BLaER1 treated with 17β-estradiol and CSF1 and Interleukin-3, amounts not matched to agents 10 nM and 100 nM (cell line): ENCODE results near the gene TMEM100.

Experiments
- H3K27ac ChIP-seq, 11 experiments: shearing (Covaris generic); formaldehyde crosslinking; 2 replicates each; pipeline ENCODE4 v1.8.1; 2022
- H3K27me3 ChIP-seq, 11 experiments: shearing (Covaris generic); formaldehyde crosslinking; 2 replicates each; pipeline ENCODE4 v1.8.1; 2022
- H3K36me3 ChIP-seq, 11 experiments: shearing (Covaris generic); formaldehyde crosslinking; 2 replicates each; pipeline ENCODE4 v1.8.1; 2022
- H3K4me1 ChIP-seq, 10 experiments: shearing (Covaris generic); formaldehyde crosslinking; 2 replicates each; pipeline ENCODE4 v1.8.1; 2022
- H3K4me2 ChIP-seq, 11 experiments: shearing (Covaris generic); formaldehyde crosslinking; 2 replicates each; pipeline ENCODE4 v1.8.1; 2022
- H3K4me3 ChIP-seq, 10 experiments: shearing (Covaris generic); formaldehyde crosslinking; 2 replicates each; pipeline ENCODE4 v1.8.1; 2022
- H3K9ac ChIP-seq, 11 experiments: shearing (Covaris generic); formaldehyde crosslinking; 2 replicates each; pipeline ENCODE4 v1.8.1; 2022
- H3K9me3 ChIP-seq, 11 experiments: shearing (Covaris generic); formaldehyde crosslinking; replicated peaks in 1 of 11; 2 replicates each; pipeline ENCODE4 v1.8.1; 2022
- H4K20me1 ChIP-seq, 11 experiments: shearing (Covaris generic); formaldehyde crosslinking; 2 replicates each; pipeline ENCODE4 v1.8.1; 2022
- Cebpa-rat ChIP-seq, 11 experiments: shearing (Covaris generic); IDR thresholded peaks; 2 replicates each; pipeline ENCODE4 v1.8.1; 2022

The TMEM100 gene

DNA sequence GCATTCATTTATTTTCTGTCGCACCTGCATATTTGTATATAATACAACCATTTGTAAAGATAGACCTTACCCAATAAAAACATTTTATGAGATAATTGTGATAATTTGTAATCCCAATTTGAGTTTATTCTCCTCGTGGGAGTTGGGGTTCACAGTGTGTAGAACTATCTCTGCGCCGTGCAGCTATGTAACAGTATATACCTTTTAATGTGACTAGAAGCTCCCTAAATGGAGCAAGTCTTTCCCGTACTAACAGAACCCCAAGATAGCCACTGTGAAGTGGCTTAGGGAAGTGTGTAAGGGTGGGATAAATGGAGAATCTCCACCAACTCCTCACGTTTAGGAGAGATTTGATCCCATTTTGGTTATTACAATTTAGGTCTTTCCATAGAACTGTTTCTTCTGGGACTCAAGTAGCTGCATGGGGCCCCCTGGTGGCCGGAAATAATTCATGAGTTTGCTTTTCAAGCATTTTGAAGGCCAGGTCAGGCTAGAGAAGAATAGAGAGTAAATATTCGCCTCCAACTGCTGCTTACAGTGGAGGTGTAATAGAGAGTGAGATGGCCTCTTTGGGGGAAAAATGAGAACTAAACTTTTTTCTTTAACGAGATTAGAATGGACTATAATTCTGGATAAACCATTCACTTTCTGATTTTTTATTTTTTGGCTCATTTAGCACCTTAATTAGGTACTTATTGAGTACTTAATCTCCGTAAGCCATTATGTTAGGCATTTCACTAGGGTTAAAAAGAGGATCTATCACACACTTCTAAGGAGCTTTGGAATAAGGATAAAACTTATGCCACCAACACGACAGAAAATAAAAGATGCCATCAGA, 4.5 kb downstream of the TMEM100 start:
- Histone ChIP-seq H3K27me3 (peaks cover 0 to 6% (median 0%) of the 10 kb centered on the region in 11 experiments; a peak in 1 of 22 replicates), H3K4me3 (no peak overlapping the region), H3K9me3 (0 out of 22 replicates have a peak, but pooled peaks cover 0 to 6% (median 0%) of the 10 kb centered on the region in 11 experiments), H4K20me1 (no peaks in the 10 kb centered on the region), H3K4me2 (no peak overlapping the region), H3K9ac (no peak overlapping the region), H3K4me1 (peaks cover 25 to 35% (median 29%) of the 10 kb centered on the region in 10 experiments), H3K27ac (no peak overlapping the region), H3K36me3 (no peaks in the 10 kb centered on the region)
- no peak for TF ChIP-seq Cebpa-rat (IDR thresholded peaks at IDR 0.05)

DNA sequence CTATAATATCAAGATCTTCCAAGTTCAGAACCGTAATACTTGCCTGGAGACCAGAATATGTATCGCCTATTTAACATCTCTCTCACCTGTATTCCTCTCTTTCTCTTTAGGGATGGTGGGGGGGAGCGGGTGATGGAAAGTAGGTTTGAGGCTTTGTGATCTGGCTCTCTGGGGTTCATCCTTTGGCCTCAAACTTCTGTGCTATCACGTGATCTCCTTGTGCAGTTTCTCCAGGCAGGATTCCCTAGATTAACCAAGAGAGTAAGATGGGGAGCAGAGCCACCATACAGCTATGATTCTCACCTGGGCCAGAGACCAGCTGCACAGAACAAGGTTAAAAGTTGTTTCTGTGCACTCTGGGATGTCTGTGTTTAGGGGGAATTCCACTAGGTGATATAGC, 5.2 kb downstream of the TMEM100 start:
- H3K9me3 ChIP-seq, result 0 out of 22 replicates have a peak, but pooled peaks cover 0 to 6% (median 0%) of the 10 kb centered on the region in 11 experiments
- peaks cover 19 to 28% (median 23%) of the 10 kb centered on the region in 10 experiments for H3K4me1 ChIP-seq
- no peak for TF ChIP-seq Cebpa-rat (IDR thresholded peaks at IDR 0.05)
- no peaks in the 10 kb centered on the region for H3K36me3 ChIP-seq
- no peak overlapping the region for H3K9ac ChIP-seq
- H3K4me2 ChIP-seq, result no peak overlapping the region
- no peak overlapping the region for H3K27ac ChIP-seq
- no peak overlapping the region for H3K4me3 ChIP-seq
- H3K27me3 ChIP-seq, result peaks cover 0 to 6% (median 0%) of the 10 kb centered on the region in 11 experiments; a peak in 1 of 22 replicates
- no peaks in the 10 kb centered on the region for H4K20me1 ChIP-seq

DNA sequence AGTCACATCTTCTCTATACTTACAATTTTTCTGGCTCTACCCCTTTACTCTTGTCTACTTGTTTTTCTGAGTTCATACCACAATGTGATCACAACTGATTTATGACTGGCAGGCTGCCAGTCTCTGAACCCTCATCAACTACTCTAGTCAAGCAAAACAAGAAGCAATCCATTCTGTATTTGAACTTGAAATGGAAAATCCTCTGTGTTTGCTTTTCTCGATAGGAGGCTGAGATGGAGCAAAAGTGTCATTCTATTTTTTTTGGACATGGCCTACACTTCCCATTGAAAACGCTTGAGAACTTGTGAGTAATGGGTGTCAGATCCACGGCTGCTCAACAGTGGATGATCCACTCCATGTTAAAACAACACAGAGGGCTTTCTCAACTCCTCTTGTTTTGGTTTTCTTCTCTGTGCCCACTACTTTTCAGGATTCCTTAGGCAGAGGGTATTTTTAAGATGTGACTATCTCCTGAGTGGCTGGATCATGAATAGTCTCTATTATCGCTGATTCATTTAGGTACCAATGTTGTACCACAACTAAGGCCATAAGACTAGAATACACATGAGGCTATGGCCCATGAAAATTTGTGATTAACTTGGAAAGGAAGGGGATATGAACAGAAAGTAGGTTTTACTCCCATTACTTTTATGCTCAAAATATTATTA, 11.7 kb downstream of the TMEM100 start:
- H4K20me1 ChIP-seq, result no peaks in the 10 kb centered on the region
- no peaks in the 10 kb centered on the region for H3K36me3 ChIP-seq
- no peak overlapping the region for H3K4me3 ChIP-seq
- peaks cover 0 to 7% (median 0%) of the 10 kb centered on the region in 11 experiments; a peak in 2 of 22 replicates for H3K9me3 ChIP-seq
- H3K27ac ChIP-seq, result peak overlapping the region in 3 of 11 experiments; percentile 18 to 49 (median 24); a peak in 4 of 22 replicates
- peaks cover 0 to 30% (median 14%) of the 10 kb centered on the region in 10 experiments; a peak in 15 of 20 replicates for H3K4me1 ChIP-seq
- H3K9ac ChIP-seq, result no peak overlapping the region
- peak overlapping the region in 8 of 11 experiments; percentile 0 to 49 (median 44); a peak in 14 of 22 replicates for H3K4me2 ChIP-seq
- no peak for TF ChIP-seq Cebpa-rat (IDR thresholded peaks at IDR 0.05)
- H3K27me3 ChIP-seq, result no peaks in the 10 kb centered on the region

DNA sequence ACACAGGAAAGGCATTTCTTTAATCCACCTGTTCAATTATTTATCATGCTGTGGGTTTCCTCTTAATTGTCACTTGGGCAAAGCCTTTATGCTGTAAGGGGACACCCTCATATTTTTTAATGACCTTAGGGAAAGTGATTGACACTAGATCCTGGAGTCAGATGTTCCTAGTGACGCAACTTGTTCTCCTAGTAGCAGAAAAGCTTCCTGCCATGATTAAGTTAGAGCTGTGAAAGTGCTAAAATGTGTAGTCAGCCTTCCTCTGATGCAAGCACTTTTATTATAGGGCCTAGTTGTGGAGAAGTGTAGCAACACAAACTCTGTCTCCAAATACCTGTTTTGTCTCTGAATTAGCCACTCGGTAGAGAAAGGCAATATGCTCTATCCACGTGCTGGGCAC, 12.3 kb downstream of the TMEM100 start:
- Histone ChIP-seq H3K4me3 (no peak overlapping the region), H3K9ac (no peak overlapping the region), H4K20me1 (no peaks in the 10 kb centered on the region), H3K27ac (peak overlapping the region in 2 of 11 experiments; percentile 18 to 49; a peak in 4 of 22 replicates), H3K9me3 (peaks cover 0 to 8% (median 0%) of the 10 kb centered on the region in 11 experiments; a peak in 6 of 22 replicates), H3K4me1 (peaks cover 0 to 33% (median 17%) of the 10 kb centered on the region in 10 experiments; a peak in 15 of 20 replicates), H3K36me3 (no peaks in the 10 kb centered on the region), H3K4me2 (peak overlapping the region in 8 of 11 experiments; percentile 0 to 49 (median 44); a peak in 15 of 22 replicates), H3K27me3 (no peaks in the 10 kb centered on the region)
- peak in 1 of 11 experiments; percentile 21; a peak in 1 of 22 replicates for TF ChIP-seq Cebpa-rat (IDR thresholded peaks at IDR 0.05)

DNA sequence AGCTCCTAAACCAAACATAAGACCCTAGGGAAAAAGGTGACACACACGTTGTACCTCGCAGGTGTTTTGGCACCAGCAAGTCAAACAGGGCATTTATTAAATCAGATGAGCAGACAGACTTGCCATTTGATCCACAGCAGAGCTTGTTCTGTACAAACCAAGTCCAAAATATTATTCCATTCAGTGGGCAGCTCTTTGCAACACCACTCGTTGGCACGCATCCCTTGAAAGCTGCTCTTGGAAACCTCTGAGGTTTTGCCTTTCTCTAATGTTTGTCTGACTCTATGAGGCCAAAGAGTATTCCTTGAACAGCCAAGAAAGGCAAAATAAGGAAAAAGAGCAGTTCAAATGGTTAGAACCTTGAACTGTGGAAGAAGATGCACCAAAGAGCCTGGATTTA, 12.7 kb downstream of the TMEM100 start:
- Histone ChIP-seq H3K4me2 (peak overlapping the region in 6 of 11 experiments; percentile 41 to 49 (median 44); a peak in 13 of 22 replicates), H3K36me3 (no peaks in the 10 kb centered on the region), H3K4me1 (peaks cover 0 to 30% (median 17%) of the 10 kb centered on the region in 10 experiments; a peak in 15 of 20 replicates), H3K27ac (peak overlapping the region in 1 of 11 experiments; percentile 26; a peak in 1 of 22 replicates), H3K4me3 (no peak overlapping the region), H3K27me3 (no peaks in the 10 kb centered on the region), H3K9ac (no peak overlapping the region), H3K9me3 (peaks cover 0 to 9% (median 0%) of the 10 kb centered on the region in 11 experiments; a peak in 6 of 22 replicates), H4K20me1 (no peaks in the 10 kb centered on the region)
- TF ChIP-seq Cebpa-rat (IDR thresholded peaks at IDR 0.05), result no peak

DNA sequence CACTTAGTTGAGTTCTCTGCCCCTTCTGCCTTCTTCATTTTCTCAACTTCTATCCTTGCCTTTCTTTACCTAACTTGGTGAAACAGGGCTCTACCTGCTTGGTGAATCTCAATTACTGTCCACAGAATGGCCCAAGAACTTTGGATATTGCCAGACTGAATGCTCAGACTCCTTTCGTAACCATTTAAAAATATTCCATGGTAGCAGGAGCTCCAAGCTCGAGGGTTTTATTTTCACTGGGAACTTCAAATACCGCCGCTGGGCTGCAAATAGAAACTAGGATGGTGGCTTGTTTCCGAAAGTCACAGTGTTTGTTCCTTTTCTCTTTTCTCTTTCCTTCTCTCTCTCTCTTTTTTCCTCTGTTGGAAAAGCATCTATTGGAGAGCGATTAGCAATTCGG, 13.2 kb downstream of the TMEM100 start:
- no peak overlapping the region for H3K4me3 ChIP-seq
- no peaks in the 10 kb centered on the region for H3K36me3 ChIP-seq
- H4K20me1 ChIP-seq, result no peaks in the 10 kb centered on the region
- H3K27me3 ChIP-seq, result no peaks in the 10 kb centered on the region
- no peak overlapping the region for H3K9ac ChIP-seq
- H3K27ac ChIP-seq, result no peak overlapping the region
- peak overlapping the region in 2 of 11 experiments; percentile 44 to 49; a peak in 2 of 22 replicates for H3K4me2 ChIP-seq
- peaks cover 0 to 35% (median 19%) of the 10 kb centered on the region in 10 experiments; a peak in 16 of 20 replicates for H3K4me1 ChIP-seq
- no peak for TF ChIP-seq Cebpa-rat (IDR thresholded peaks at IDR 0.05)
- peaks cover 0 to 11% (median 0%) of the 10 kb centered on the region in 11 experiments; a peak in 6 of 22 replicates for H3K9me3 ChIP-seq

DNA sequence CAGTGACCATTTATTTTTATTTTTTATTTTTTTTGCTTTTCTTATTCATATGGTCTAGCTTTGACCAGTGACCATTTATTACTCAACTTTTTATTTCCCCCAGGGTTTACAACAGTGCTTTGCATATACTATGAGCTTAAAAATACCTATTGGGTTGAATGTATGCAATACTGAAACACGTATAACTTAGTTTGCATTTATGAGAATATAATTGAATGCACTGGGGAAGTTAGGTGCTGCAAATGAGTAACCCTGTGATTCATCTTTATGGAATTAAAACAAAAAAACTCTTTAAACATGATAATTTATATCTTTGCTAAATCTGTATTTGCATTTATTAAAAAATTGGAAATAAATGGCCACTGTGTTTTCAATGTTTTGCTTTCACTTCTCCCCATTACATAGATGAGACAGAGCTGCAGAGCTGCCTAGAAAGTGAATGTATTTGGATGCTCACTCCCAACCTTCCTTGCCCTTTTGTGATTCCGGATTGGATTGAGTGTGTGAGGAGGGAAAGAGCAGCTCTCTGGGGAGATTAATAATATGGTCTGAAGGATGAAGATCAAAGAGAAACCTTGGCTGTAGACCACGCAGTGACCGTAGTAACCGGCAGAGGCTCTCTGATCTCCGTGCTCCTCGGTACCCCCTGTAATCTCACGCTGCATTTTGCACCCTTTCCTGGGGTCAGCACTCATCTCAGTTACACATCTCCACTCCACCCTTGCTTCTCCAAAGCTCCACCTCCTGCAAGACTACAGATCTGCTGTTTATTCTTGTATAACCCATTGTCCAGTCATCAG, 14.3 kb downstream of the TMEM100 start:
- TF ChIP-seq Cebpa-rat (IDR thresholded peaks at IDR 0.05), result no peak
- Histone ChIP-seq H3K27ac (no peak overlapping the region), H3K27me3 (no peaks in the 10 kb centered on the region), H3K9ac (no peak overlapping the region), H3K9me3 (peaks cover 0 to 15% (median 0%) of the 10 kb centered on the region in 11 experiments; a peak in 7 of 22 replicates), H4K20me1 (no peaks in the 10 kb centered on the region), H3K4me2 (no peak overlapping the region), H3K4me1 (peaks cover 0 to 46% (median 26%) of the 10 kb centered on the region in 10 experiments; a peak in 16 of 20 replicates), H3K36me3 (no peaks in the 10 kb centered on the region), H3K4me3 (no peak overlapping the region)
